Peyer's patch (tissue), 4 donors: ENCODE results near the gene FAM174A. TPM values are rescaled to one million over a fixed set of nuclear protein-coding genes. Genes with fewer than 3 reads are reported as not detected.

Experiments used
- DNase-seq, 3 donors: peaks; one replicate each; pipeline ENCODE4 v3.0.0-alpha.2; 2017 to 2019
- H3K27ac ChIP-seq, 4 donors: fragments of 200-600 bp; sonication (generic); one replicate each; pipeline ENCODE4 v1.5.1; 2016 to 2019
- H3K27me3 ChIP-seq, 2 donors: fragments of 200-600 bp; sonication (generic); one replicate each; pipeline ENCODE4 v1.5.1; 2019
- H3K36me3 ChIP-seq, 3 donors: fragments of 200-600 bp; sonication (generic); one replicate each; pipeline ENCODE4 v1.5.1; 2016 to 2019
- H3K4me1 ChIP-seq, 4 donors: fragments of 200-600 bp; sonication (generic); one replicate each; pipeline ENCODE4 v1.5.1; 2016 to 2019
- H3K4me3 ChIP-seq, 4 donors: fragments of 200-600 bp; sonication (generic); 1 replicate in 3 of 4; 2 replicates in 1 of 4; pipeline ENCODE4 v1.5.1; 2016 to 2019; ENCODE audit warnings: mild to moderate bottlenecking in 1 of 4
- H3K9me3 ChIP-seq, 4 donors: fragments of 200-600 bp; sonication (generic); one replicate each; pipeline ENCODE4 v1.5.1; 2016 to 2019; ENCODE audit warnings: mild to moderate bottlenecking in 1 of 4
- CTCF ChIP-seq, 6 experiments: fragments of 450-650 bp in 4 of 6; fragments of 200-600 bp in 2 of 6; sonication (generic) in 1 of 6; IDR thresholded peaks; one replicate each; pipeline ENCODE4 v1.5.1; 2017 to 2019; ENCODE audit warnings: antibody characterized with exemption in 6 of 6, mild to moderate bottlenecking in 3 of 6, moderate library complexity in 1 of 6
- POLR2A ChIP-seq, 2 donors: fragments of 450-650 bp; IDR thresholded peaks; one replicate each; pipeline ENCODE4 v1.5.1; 2017; ENCODE audit warnings: antibody characterized with exemption in 2 of 2, mild to moderate bottlenecking in 2 of 2, moderate library complexity in 2 of 2
- total RNA-seq, 4 donors: library from RNA; depleted of rRNA; stranded (reverse); fragments of >200 nt; gene quantifications; one replicate each; pipeline ENCODE4 v1.1.0, GENCODE V29; 2016

The FAM174A gene
- total RNA-seq, 4 donors from 2014 or later: 2.5 to 19.4 (median 17.2) TPM

- no peak for DNase-seq
- Histone ChIP-seq H3K36me3 (no peaks in the 10 kb centered on the region), H3K9me3 (no peaks in the 10 kb centered on the region), H3K4me3 (no peak overlapping the region), H3K4me1 (no peaks in the 10 kb centered on the region), H3K27ac (no peak overlapping the region), H3K27me3 (no peaks in the 10 kb centered on the region)
- TF ChIP-seq CTCF (IDR thresholded peaks at IDR 0.05) (no peak), POLR2A (IDR thresholded peaks at IDR 0.05) (no peak)
Observed at GRCh38 chr5:100575815-100576214, 40.6 kb downstream of the FAM174A start.

GRCh38 chr5:100576217-100576751 lies 41.1 kb downstream of the FAM174A start:
- TF ChIP-seq POLR2A (IDR thresholded peaks at IDR 0.05): no peak
- no peak for TF ChIP-seq CTCF (IDR thresholded peaks at IDR 0.05)
- Histone ChIP-seq H3K4me3 (no peak overlapping the region), H3K27me3 (no peaks in the 10 kb centered on the region), H3K4me1 (no peaks in the 10 kb centered on the region), H3K27ac (no peak overlapping the region), H3K36me3 (no peaks in the 10 kb centered on the region), H3K9me3 (no peaks in the 10 kb centered on the region)
- DNase-seq: no peak

- TF ChIP-seq CTCF (IDR thresholded peaks at IDR 0.05) (no peak), POLR2A (IDR thresholded peaks at IDR 0.05) (no peak)
- H3K4me1 ChIP-seq: no peaks in the 10 kb centered on the region
- no peaks in the 10 kb centered on the region for H3K9me3 ChIP-seq
- no peak for DNase-seq
- no peaks in the 10 kb centered on the region for H3K27me3 ChIP-seq
- H3K27ac ChIP-seq: no peak overlapping the region
- no peaks in the 10 kb centered on the region for H3K36me3 ChIP-seq
- H3K4me3 ChIP-seq: no peak overlapping the region
Observed at GRCh38 chr5:100577506-100577905, 42.3 kb downstream of the FAM174A start.

- no peaks in the 10 kb centered on the region for H3K4me1 ChIP-seq
- DNase-seq: no peak
- H3K27me3 ChIP-seq: no peaks in the 10 kb centered on the region
- no peak overlapping the region for H3K27ac ChIP-seq
- no peaks in the 10 kb centered on the region for H3K36me3 ChIP-seq
- H3K4me3 ChIP-seq: no peak overlapping the region
- no peaks in the 10 kb centered on the region for H3K9me3 ChIP-seq
- no peak for TF ChIP-seq CTCF (IDR thresholded peaks at IDR 0.05)
- no peak for TF ChIP-seq POLR2A (IDR thresholded peaks at IDR 0.05)
Observed at GRCh38 chr5:100584069-100584468, 48.9 kb downstream of the FAM174A start.

GRCh38 chr5:100584889-100585288 lies 49.7 kb downstream of the FAM174A start:
- no peak for TF ChIP-seq POLR2A (IDR thresholded peaks at IDR 0.05)
- TF ChIP-seq CTCF (IDR thresholded peaks at IDR 0.05): no peak
- H3K4me3 ChIP-seq: no peak overlapping the region
- no peak overlapping the region for H3K27ac ChIP-seq
- H3K36me3 ChIP-seq: no peaks in the 10 kb centered on the region
- H3K27me3 ChIP-seq: no peaks in the 10 kb centered on the region
- no peaks in the 10 kb centered on the region for H3K4me1 ChIP-seq
- no peaks in the 10 kb centered on the region for H3K9me3 ChIP-seq
- DNase-seq: no peak

- H3K9me3 ChIP-seq: no peaks in the 10 kb centered on the region
- H3K36me3 ChIP-seq: no peaks in the 10 kb centered on the region
- no peaks in the 10 kb centered on the region for H3K4me1 ChIP-seq
- no peak for DNase-seq
- no peak overlapping the region for H3K27ac ChIP-seq
- H3K4me3 ChIP-seq: no peak overlapping the region
- no peaks in the 10 kb centered on the region for H3K27me3 ChIP-seq
- TF ChIP-seq POLR2A (IDR thresholded peaks at IDR 0.05): no peak
- TF ChIP-seq CTCF (IDR thresholded peaks at IDR 0.05): no peak
Observed at GRCh38 chr5:100590867-100591266, 55.7 kb downstream of the FAM174A start.
